Sigmoid colon (tissue), 4 donors: ENCODE results near the gene MGAT5.

Experiments used
- POLR2A ChIP-seq, 2 donors: fragments of 450-650 bp; IDR thresholded peaks; one replicate each; pipeline ENCODE4 v1.6.1; 2016; ENCODE audit warnings: antibody characterized with exemption in 2 of 2, mild to moderate bottlenecking in 2 of 2, moderate library complexity in 2 of 2
- POLR2AphosphoS5 ChIP-seq, 4 donors: sonication (generic); formaldehyde crosslinking; IDR thresholded peaks; one replicate each; pipeline ENCODE4 v1.6.1; 2017; ENCODE audit warnings: antibody characterized with exemption in 4 of 4
- TF ChIP-seq, protein P1 (sequence below), 4 experiments: fragments of 450-650 bp in 3 of 4; fragments of 200-600 bp in 1 of 4; IDR thresholded peaks; one replicate each; pipeline ENCODE4 v1.5.1; 2016 to 2019; ENCODE audit warnings: antibody characterized with exemption in 4 of 4, mild to moderate bottlenecking in 3 of 4, moderate library complexity in 2 of 4

DNA sequence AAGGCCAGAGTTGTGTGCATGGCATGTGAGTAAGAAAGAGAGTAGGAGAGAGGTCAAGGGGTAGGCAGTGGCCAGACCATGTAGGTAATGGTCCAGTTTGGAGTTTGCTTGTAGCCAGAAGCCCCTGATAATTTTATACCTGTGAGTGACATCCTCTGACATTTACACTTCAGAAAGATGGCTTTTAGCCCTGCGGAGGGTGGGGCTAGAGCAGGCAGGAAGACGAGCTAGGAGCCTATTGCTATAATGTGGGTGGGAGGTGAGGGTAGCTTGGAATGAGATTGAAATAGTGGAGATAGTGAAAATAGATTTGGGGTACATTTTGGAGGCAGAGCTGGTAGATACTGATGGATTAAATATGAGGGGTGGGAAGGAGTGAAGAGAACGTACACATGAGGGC lies 48.8 kb upstream of the MGAT5 start:
- TF ChIP-seq POLR2AphosphoS5 (IDR thresholded peaks at IDR 0.05) (no peak), POLR2A (IDR thresholded peaks at IDR 0.05) (no peak)
- TF ChIP-seq, protein P1, sequence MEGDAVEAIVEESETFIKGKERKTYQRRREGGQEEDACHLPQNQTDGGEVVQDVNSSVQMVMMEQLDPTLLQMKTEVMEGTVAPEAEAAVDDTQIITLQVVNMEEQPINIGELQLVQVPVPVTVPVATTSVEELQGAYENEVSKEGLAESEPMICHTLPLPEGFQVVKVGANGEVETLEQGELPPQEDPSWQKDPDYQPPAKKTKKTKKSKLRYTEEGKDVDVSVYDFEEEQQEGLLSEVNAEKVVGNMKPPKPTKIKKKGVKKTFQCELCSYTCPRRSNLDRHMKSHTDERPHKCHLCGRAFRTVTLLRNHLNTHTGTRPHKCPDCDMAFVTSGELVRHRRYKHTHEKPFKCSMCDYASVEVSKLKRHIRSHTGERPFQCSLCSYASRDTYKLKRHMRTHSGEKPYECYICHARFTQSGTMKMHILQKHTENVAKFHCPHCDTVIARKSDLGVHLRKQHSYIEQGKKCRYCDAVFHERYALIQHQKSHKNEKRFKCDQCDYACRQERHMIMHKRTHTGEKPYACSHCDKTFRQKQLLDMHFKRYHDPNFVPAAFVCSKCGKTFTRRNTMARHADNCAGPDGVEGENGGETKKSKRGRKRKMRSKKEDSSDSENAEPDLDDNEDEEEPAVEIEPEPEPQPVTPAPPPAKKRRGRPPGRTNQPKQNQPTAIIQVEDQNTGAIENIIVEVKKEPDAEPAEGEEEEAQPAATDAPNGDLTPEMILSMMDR (IDR thresholded peaks at IDR 0.05), result no peak
